ENCODE data around the gene FHL1. TPM values are rescaled to one million over a fixed set of nuclear protein-coding genes. Genes with fewer than 3 reads are reported as not detected.
A peak's percentile ranks its signal among the peaks of the same experiment; 100 is the strongest.

The FHL1 gene
- total RNA-seq, 8 experiments from 2014 or later, result 1.7 to 379 (median 62.3) TPM

DNA sequence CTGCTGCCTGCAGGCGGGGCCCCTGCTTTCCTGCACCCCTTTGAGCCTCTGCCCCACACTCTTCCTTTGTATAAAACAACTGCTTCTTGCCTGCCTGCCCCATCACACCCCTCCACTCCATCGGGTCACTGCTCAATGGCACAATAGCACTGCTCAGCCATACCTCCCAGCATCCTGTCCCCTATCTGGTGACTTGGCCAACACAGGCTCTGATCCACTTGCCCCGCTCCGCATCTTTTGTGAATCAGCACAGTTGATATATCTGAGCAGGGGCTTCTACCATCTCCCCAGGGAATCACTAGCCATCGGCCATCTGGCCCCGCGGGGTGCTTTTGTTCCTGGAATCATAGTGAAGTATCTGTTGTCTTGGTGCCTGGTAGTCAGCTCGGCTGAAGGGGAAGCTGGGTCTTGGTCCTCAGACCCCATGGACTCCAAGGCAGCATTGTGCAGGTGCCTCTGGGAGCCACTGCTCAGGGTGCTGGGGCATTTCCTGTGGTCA, 58.6 kb downstream of the FHL1 start:
- no peak overlapping the region for H3K27ac ChIP-seq
- WGBS, 10 experiments, result 40 to 90% (median 70%) methylated on average over 2 of the region's 8 CpGs; no CpG with 5 or more reads in 7 of the 10 experiments
- ATAC-seq (replicated peaks in 6 of 8), result no peak
- no peaks in the 10 kb centered on the region for H3K4me1 ChIP-seq (replicated peaks in 1 of 2)
- in situ Hi-C loops (cut with MboI; ENCODE audit: low pct_unique_long_range_greater_than_20kb in 2 of 9, low sequenced_read_pairs in 9 of 9, unreplicated experiment in 9 of 9), result loop anchor here in 1 of 9 experiments (25.0 kb wide), 1 partner anchor 169 kb away; no protein-coding TSS in a partner anchor
- H3K4me3 ChIP-seq, result no peak overlapping the region

DNA sequence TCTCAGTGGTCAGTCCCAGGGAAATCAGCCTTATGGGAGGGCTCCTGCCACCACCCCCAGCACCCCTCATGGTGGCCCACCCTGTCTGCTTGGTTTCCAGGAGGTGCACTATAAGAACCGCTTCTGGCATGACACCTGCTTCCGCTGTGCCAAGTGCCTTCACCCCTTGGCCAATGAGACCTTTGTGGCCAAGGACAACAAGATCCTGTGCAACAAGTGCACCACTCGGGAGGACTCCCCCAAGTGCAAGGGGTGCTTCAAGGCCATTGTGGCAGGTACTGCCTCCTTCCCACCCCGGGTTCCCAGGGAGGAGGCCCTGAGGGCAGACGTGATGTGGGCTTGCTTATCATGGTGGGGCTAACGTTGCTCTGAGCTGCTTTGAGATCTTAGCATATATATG, 59.6 kb downstream of the FHL1 start:
- no peak overlapping the region for H3K4me3 ChIP-seq
- H3K4me1 ChIP-seq (replicated peaks in 1 of 2), result no peaks in the 10 kb centered on the region
- no peak for ATAC-seq (replicated peaks in 6 of 8)
- no peak overlapping the region for H3K27ac ChIP-seq
- WGBS, 10 experiments, result no CpG with 5 or more reads among the region's 6 CpGs
- in situ Hi-C loops (cut with MboI; ENCODE audit: low pct_unique_long_range_greater_than_20kb in 2 of 9, low sequenced_read_pairs in 9 of 9, unreplicated experiment in 9 of 9), result loop anchor here in 1 of 9 experiments (25.0 kb wide), 1 partner anchor 170 kb away; no protein-coding TSS in a partner anchor

GRCh38 chrX:136207546-136207945, 60.2 kb downstream of the FHL1 start:
- H3K4me3 ChIP-seq, result no peak overlapping the region
- ATAC-seq (replicated peaks in 6 of 8), result no peak
- no peaks in the 10 kb centered on the region for H3K4me1 ChIP-seq (replicated peaks in 1 of 2)
- H3K27ac ChIP-seq, result no peak overlapping the region
- in situ Hi-C loops (cut with MboI; ENCODE audit: low pct_unique_long_range_greater_than_20kb in 2 of 9, low sequenced_read_pairs in 9 of 9, unreplicated experiment in 9 of 9), result loop anchor here in 1 of 9 experiments (25.0 kb wide), 1 partner anchor 170 kb away; no protein-coding TSS in a partner anchor
- WGBS, 10 experiments, result 65 to 100% methylated on average over 2 to 3 of the region's 4 CpGs; no CpG with 5 or more reads in 8 of the 10 experiments

- Histone ChIP-seq H3K27ac (no peak overlapping the region), H3K4me1 (replicated peaks in 1 of 2) (no peaks in the 10 kb centered on the region), H3K4me3 (no peak overlapping the region)
- peak in 4 of 8 experiments; percentile 22 to 77 (median 62) for ATAC-seq (replicated peaks in 6 of 8)
- in situ Hi-C loops (cut with MboI; ENCODE audit: low pct_unique_long_range_greater_than_20kb in 2 of 9, low sequenced_read_pairs in 9 of 9, unreplicated experiment in 9 of 9), result loop anchor here in 1 of 9 experiments (25.0 kb wide), 1 partner anchor 172 kb away; no protein-coding TSS in a partner anchor
- WGBS, 10 experiments, result 0 to 57% methylated on average over 4 to 9 of the region's 28 CpGs; no CpG with 5 or more reads in 8 of the 10 experiments
These were observed 61.8 kb downstream of the FHL1 start for GRCh38 chrX:136209016-136209738.

GRCh38 chrX:136209751-136210150, 62.4 kb downstream of the FHL1 start:
- no peak overlapping the region for H3K4me3 ChIP-seq
- no peaks in the 10 kb centered on the region for H3K4me1 ChIP-seq (replicated peaks in 1 of 2)
- ATAC-seq (replicated peaks in 6 of 8), result no peak
- in situ Hi-C loops (cut with MboI; ENCODE audit: low pct_unique_long_range_greater_than_20kb in 2 of 9, low sequenced_read_pairs in 9 of 9, unreplicated experiment in 9 of 9), result loop anchor here in 1 of 9 experiments (25.0 kb wide), 1 partner anchor 172 kb away; no protein-coding TSS in a partner anchor
- no peak overlapping the region for H3K27ac ChIP-seq
- 31 to 100% (median 80%) methylated on average over 1 to 5 of the region's 9 CpGs; no CpG with 5 or more reads in 5 of the 10 experiments for WGBS, 10 experiments

GRCh38 chrX:136210243-136210642, 62.9 kb downstream of the FHL1 start:
- H3K27ac ChIP-seq, result no peak overlapping the region
- in situ Hi-C loops (cut with MboI; ENCODE audit: low pct_unique_long_range_greater_than_20kb in 2 of 9, low sequenced_read_pairs in 9 of 9, unreplicated experiment in 9 of 9), result loop anchor here in 1 of 9 experiments (25.0 kb wide), 1 partner anchor 173 kb away; no protein-coding TSS in a partner anchor
- WGBS, 10 experiments, result 0 to 100% (median 66%) methylated on average over 1 to 7 of the region's 7 CpGs; no CpG with 5 or more reads in 4 of the 10 experiments
- no peaks in the 10 kb centered on the region for H3K4me1 ChIP-seq (replicated peaks in 1 of 2)
- H3K4me3 ChIP-seq, result no peak overlapping the region
- no peak for ATAC-seq (replicated peaks in 6 of 8)

GRCh38 chrX:136210806-136211205, 63.5 kb downstream of the FHL1 start:
- in situ Hi-C loops (cut with MboI; ENCODE audit: low pct_unique_long_range_greater_than_20kb in 2 of 9, low sequenced_read_pairs in 9 of 9, unreplicated experiment in 9 of 9), result loop anchor here in 1 of 9 experiments (25.0 kb wide), 1 partner anchor 174 kb away; no protein-coding TSS in a partner anchor
- Histone ChIP-seq H3K4me1 (replicated peaks in 1 of 2) (no peaks in the 10 kb centered on the region), H3K4me3 (no peak overlapping the region), H3K27ac (no peak overlapping the region)
- ATAC-seq (replicated peaks in 6 of 8), result no peak
- 20 to 100% (median 56%) methylated on average over 1 to 4 of the region's 5 CpGs; no CpG with 5 or more reads in 6 of the 10 experiments for WGBS, 10 experiments

- no peak for ATAC-seq (replicated peaks in 6 of 8)
- in situ Hi-C loops (cut with MboI; ENCODE audit: low pct_unique_long_range_greater_than_20kb in 2 of 9, low sequenced_read_pairs in 9 of 9, unreplicated experiment in 9 of 9), result loop anchor here in 1 of 9 experiments (25.0 kb wide), 1 partner anchor 175 kb away; no protein-coding TSS in a partner anchor
- H3K4me1 ChIP-seq (replicated peaks in 1 of 2), result no peaks in the 10 kb centered on the region
- no peak overlapping the region for H3K4me3 ChIP-seq
- 20 to 100% (median 63%) methylated on average over 1 to 7 of the region's 11 CpGs; no CpG with 5 or more reads in 5 of the 10 experiments for WGBS, 10 experiments
- H3K27ac ChIP-seq, result no peak overlapping the region
These were observed 64.6 kb downstream of the FHL1 start for GRCh38 chrX:136211766-136212556.

DNA sequence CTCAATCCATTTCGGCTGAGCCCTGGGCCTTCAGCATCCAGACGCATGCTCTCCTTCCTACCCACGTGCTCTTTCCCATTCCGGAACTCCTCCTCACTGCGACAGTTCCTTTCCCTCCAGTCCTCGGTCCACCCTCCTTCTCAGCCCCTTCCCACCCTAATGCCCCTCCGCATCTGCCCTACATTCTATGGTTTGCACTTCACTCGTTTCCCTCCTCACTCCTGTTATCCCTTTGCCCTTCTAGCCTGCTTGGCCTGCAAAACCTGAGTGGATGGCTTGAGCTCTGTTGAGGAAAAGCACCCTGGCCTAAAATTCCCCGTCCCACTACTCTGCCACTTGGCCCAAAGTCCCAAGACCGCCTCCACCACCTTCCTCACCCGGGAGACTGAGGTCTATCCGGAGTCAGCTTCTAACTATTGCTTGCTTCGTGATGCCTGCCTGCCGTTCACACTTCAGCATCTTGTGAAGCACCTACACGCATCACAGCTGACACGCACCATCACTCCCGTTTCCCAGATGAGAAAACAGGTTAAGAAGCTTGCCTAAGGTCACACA, 65.3 kb downstream of the FHL1 start:
- Histone ChIP-seq H3K4me3 (no peak overlapping the region), H3K4me1 (replicated peaks in 1 of 2) (no peaks in the 10 kb centered on the region), H3K27ac (no peak overlapping the region)
- in situ Hi-C loops (cut with MboI; ENCODE audit: low pct_unique_long_range_greater_than_20kb in 2 of 9, low sequenced_read_pairs in 9 of 9, unreplicated experiment in 9 of 9), result loop anchor here in 1 of 9 experiments (25.0 kb wide), 1 partner anchor 175 kb away; no protein-coding TSS in a partner anchor
- ATAC-seq (replicated peaks in 6 of 8), result no peak
- WGBS, 10 experiments, result 54 to 100% (median 91%) methylated on average over 1 to 13 of the region's 17 CpGs; no CpG with 5 or more reads in 5 of the 10 experiments

DNA sequence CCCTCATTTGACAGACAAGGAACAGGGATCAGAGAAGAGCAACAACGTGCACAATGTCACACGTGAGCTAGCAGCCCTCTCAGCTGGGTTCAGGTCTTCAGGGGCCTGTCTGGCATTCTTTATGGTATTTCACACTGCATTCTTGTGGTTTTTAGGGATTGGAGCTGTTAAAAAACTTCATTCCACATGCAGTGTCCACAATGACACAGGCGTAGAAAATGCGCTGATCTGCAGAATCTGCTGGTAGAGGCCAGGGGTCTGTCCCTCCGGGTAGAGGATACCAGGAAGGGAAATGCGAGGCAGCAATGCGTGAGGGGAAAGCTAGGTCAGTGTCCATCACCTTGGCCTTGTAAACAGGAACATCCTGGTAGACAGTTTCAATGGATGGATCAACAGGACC, 67.2 kb downstream of the FHL1 start:
- Histone ChIP-seq H3K4me3 (no peak overlapping the region), H3K27ac (no peak overlapping the region), H3K4me1 (replicated peaks in 1 of 2) (no peaks in the 10 kb centered on the region)
- ATAC-seq (replicated peaks in 6 of 8), result peak in 3 of 8 experiments; percentile 19 to 81 (median 27)
- in situ Hi-C loops (cut with MboI; ENCODE audit: low pct_unique_long_range_greater_than_20kb in 2 of 9, low sequenced_read_pairs in 9 of 9, unreplicated experiment in 9 of 9), result loop anchor here in 1 of 9 experiments (25.0 kb wide), 1 partner anchor 177 kb away; no protein-coding TSS in a partner anchor
- WGBS, 10 experiments, result 25 to 73% (median 33%) methylated on average over 3 to 5 of the region's 7 CpGs; no CpG with 5 or more reads in 7 of the 10 experiments

DNA sequence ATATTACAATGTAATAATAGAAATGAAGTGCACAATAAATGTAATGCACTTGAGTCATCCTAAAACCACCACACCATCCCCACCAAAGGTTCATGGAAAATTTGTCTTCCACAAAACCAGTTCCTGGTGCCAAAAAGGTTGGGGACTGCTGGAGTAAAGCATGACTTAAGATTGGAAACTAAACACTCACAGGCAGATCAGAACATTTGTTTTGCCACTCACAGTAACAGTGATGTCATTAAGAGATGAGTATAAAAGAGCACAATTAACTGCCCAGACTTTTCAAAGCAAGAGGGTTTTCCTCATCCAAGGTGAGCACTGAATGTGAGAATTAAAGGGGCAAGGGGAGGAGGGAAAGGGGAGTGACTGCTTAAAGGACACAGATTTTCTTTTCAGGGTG, 68.2 kb downstream of the FHL1 start:
- no peak for ATAC-seq (replicated peaks in 6 of 8)
- in situ Hi-C loops (cut with MboI; ENCODE audit: low pct_unique_long_range_greater_than_20kb in 2 of 9, low sequenced_read_pairs in 9 of 9, unreplicated experiment in 9 of 9), result loop anchor here in 1 of 9 experiments (25.0 kb wide), 1 partner anchor 178 kb away; no protein-coding TSS in a partner anchor
- Histone ChIP-seq H3K4me3 (no peak overlapping the region), H3K27ac (no peak overlapping the region), H3K4me1 (replicated peaks in 1 of 2) (no peaks in the 10 kb centered on the region)

DNA sequence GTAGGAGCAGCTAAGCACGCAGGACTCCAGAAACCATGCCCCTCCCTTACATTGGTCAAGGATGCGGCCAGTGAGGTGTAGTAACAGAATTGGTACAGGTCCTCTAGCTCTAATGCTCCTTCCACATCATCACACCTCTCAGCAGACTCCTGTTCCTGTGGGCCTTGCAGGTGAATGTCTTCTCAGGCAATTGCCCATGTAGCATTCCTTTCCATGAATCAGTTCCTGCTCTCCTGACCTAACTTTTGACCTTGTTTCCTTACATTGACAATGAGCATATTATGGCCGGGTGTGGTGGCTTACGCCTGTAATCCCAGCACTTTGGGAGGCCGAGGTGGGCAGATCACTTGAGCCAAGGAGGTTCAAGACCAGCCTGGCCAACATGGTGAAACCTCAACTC, 72.6 kb downstream of the FHL1 start:
- no peak for ATAC-seq (replicated peaks in 6 of 8)
- Histone ChIP-seq H3K4me1 (replicated peaks in 1 of 2) (no peaks in the 10 kb centered on the region), H3K4me3 (no peak overlapping the region), H3K27ac (no peak overlapping the region)
- 43 to 100% (median 61%) methylated on average over 1 to 4 of the region's 5 CpGs; no CpG with 5 or more reads in 6 of the 10 experiments for WGBS, 10 experiments
- in situ Hi-C loops (cut with MboI; ENCODE audit: low pct_unique_long_range_greater_than_20kb in 2 of 9, low sequenced_read_pairs in 9 of 9, unreplicated experiment in 9 of 9), result loop anchor here in 1 of 9 experiments (25.0 kb wide), 1 partner anchor 183 kb away; no protein-coding TSS in a partner anchor
